Measurements from ENCODE around the gene LRBA. TPM values are rescaled to one million over a fixed set of nuclear protein-coding genes. Genes with fewer than 3 reads are reported as not detected.
"Not testable (repeated sequence)": the region's sequence is repeated elsewhere in the genome, so short reads cannot be mapped to it uniquely, and the experiment has no call there.

LRBA gene
- total RNA-seq, 1 donor from 2014 or later: 28.2 TPM

DNA sequence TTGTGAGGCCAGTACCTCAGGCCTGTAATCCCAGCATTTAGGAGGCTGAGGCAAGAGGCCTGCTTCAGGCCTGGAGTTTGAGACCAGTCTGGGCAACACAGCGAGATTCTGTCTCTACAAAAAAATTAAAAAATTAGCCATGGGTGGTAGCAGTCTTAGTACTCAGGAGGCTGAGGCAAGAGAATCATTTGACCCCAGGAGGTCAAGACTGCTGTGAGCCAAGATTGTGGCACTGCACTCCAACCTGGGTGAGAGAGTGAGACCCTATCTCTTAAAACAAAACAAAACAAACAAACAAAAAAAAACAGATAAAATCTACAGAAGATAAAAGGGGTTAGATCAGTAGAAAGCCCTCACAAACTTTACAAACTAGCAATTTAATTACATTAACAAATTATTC, 352.4 kb downstream of the LRBA start:
- no peak overlapping the region for H3K27ac Mint-ChIP-seq (ENCODE audit: unreplicated experiment)
- no peaks in the 10 kb centered on the region for H3K27me3 Mint-ChIP-seq (ENCODE audit: low read depth)
- no peaks in the 10 kb centered on the region for H3K9me3 Mint-ChIP-seq
- H3K4me1 Mint-ChIP-seq: no peaks in the 10 kb centered on the region
- no peak for DNase-seq (ENCODE audit: low read depth, low spot score)
- no peaks in the 10 kb centered on the region for H3K36me3 Mint-ChIP-seq (ENCODE audit: low read depth)
- H3K4me3 Mint-ChIP-seq: no peak overlapping the region
- TF ChIP-seq, protein P1, sequence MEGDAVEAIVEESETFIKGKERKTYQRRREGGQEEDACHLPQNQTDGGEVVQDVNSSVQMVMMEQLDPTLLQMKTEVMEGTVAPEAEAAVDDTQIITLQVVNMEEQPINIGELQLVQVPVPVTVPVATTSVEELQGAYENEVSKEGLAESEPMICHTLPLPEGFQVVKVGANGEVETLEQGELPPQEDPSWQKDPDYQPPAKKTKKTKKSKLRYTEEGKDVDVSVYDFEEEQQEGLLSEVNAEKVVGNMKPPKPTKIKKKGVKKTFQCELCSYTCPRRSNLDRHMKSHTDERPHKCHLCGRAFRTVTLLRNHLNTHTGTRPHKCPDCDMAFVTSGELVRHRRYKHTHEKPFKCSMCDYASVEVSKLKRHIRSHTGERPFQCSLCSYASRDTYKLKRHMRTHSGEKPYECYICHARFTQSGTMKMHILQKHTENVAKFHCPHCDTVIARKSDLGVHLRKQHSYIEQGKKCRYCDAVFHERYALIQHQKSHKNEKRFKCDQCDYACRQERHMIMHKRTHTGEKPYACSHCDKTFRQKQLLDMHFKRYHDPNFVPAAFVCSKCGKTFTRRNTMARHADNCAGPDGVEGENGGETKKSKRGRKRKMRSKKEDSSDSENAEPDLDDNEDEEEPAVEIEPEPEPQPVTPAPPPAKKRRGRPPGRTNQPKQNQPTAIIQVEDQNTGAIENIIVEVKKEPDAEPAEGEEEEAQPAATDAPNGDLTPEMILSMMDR (conservative IDR thresholded peaks at IDR 0.05): no peak

GRCh38 chr4:150661551-150661950, 353.5 kb downstream of the LRBA start:
- H3K36me3 Mint-ChIP-seq (ENCODE audit: low read depth); DNase-seq (ENCODE audit: low read depth, low spot score); H3K27ac Mint-ChIP-seq (ENCODE audit: unreplicated experiment); H3K4me3 Mint-ChIP-seq; H3K4me1 Mint-ChIP-seq; H3K27me3 Mint-ChIP-seq (ENCODE audit: low read depth); H3K9me3 Mint-ChIP-seq: not testable (repeated sequence)

GRCh38 chr4:150658258-150658657, 356.8 kb downstream of the LRBA start:
- not testable (repeated sequence) for H3K4me1 Mint-ChIP-seq; H3K36me3 Mint-ChIP-seq (ENCODE audit: low read depth); DNase-seq (ENCODE audit: low read depth, low spot score); H3K9me3 Mint-ChIP-seq; H3K27ac Mint-ChIP-seq (ENCODE audit: unreplicated experiment); H3K27me3 Mint-ChIP-seq (ENCODE audit: low read depth); H3K4me3 Mint-ChIP-seq

GRCh38 chr4:150656891-150657290, 358.2 kb downstream of the LRBA start:
- DNase-seq (ENCODE audit: low read depth, low spot score): no peak
- TF ChIP-seq, protein P1 (conservative IDR thresholded peaks at IDR 0.05): no peak
- Mint-ChIP-seq H3K9me3 (no peaks in the 10 kb centered on the region), H3K4me3 (no peak overlapping the region), H3K4me1 (no peaks in the 10 kb centered on the region), H3K27me3 (ENCODE audit: low read depth) (no peaks in the 10 kb centered on the region), H3K36me3 (ENCODE audit: low read depth) (no peaks in the 10 kb centered on the region), H3K27ac (ENCODE audit: unreplicated experiment) (no peak overlapping the region)

- Mint-ChIP-seq H3K4me1 (no peaks in the 10 kb centered on the region), H3K27me3 (ENCODE audit: low read depth) (no peaks in the 10 kb centered on the region), H3K27ac (ENCODE audit: unreplicated experiment) (no peak overlapping the region), H3K9me3 (no peaks in the 10 kb centered on the region), H3K4me3 (no peak overlapping the region), H3K36me3 (ENCODE audit: low read depth) (no peaks in the 10 kb centered on the region)
- TF ChIP-seq, protein P1 (conservative IDR thresholded peaks at IDR 0.05): no peak
- no peak for DNase-seq (ENCODE audit: low read depth, low spot score)
Observed at GRCh38 chr4:150650751-150651150, 364.3 kb downstream of the LRBA start.

- Mint-ChIP-seq H3K4me3 (no peak overlapping the region), H3K27ac (ENCODE audit: unreplicated experiment) (no peak overlapping the region), H3K36me3 (ENCODE audit: low read depth) (no peaks in the 10 kb centered on the region), H3K27me3 (ENCODE audit: low read depth) (no peaks in the 10 kb centered on the region), H3K4me1 (no peaks in the 10 kb centered on the region), H3K9me3 (no peaks in the 10 kb centered on the region)
- TF ChIP-seq, protein P1 (conservative IDR thresholded peaks at IDR 0.05): no peak
- no peak for DNase-seq (ENCODE audit: low read depth, low spot score)
Observed at GRCh38 chr4:150648123-150648522, 367.0 kb downstream of the LRBA start.

DNA sequence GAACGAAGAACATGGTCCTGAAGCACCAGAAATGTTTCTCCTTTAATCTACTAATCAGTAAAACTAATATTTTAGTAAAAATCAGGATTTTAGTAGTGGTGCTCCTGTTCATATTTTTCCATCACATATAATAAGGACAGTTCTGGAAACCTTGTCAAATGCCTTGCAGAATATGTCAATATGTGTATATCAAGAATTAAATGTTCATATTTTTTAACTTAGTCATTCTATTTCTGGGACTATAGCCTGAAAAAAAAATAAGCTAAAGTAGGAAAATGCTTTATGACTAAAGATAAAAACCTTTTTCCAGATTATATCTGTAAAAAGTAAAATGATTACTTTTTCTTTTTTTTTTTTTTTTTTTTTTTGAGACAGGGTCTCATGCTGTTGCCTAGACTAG, 368.1 kb downstream of the LRBA start:
- Mint-ChIP-seq H3K36me3 (ENCODE audit: low read depth) (no peaks in the 10 kb centered on the region), H3K4me3 (no peak overlapping the region), H3K27ac (ENCODE audit: unreplicated experiment) (no peak overlapping the region), H3K9me3 (no peaks in the 10 kb centered on the region), H3K4me1 (no peaks in the 10 kb centered on the region), H3K27me3 (ENCODE audit: low read depth) (no peaks in the 10 kb centered on the region)
- TF ChIP-seq, protein P1 (conservative IDR thresholded peaks at IDR 0.05): no peak
- no peak for DNase-seq (ENCODE audit: low read depth, low spot score)
